LHCN-M2 (cell line): ENCODE measurements around the gene SHROOM3. TPM values are rescaled to one million over a fixed set of nuclear protein-coding genes. Genes with fewer than 3 reads are reported as not detected.
A peak's percentile ranks its signal among the peaks of the same experiment; 100 is the strongest.
"Not testable (repeated sequence)": the region's sequence is repeated elsewhere in the genome, so short reads cannot be mapped to it uniquely, and the experiment has no call there.

Experiments used
- DNase-seq: peaks from one replicate; pipeline ENCODE4 v3.0.0-alpha.2; 2012; ENCODE audit warnings: low read depth
- total RNA-seq: library from RNA; depleted of rRNA; stranded (reverse); fragments of >200 nt; gene quantifications from 2 replicates; pipeline ENCODE4 v1.2.3, GENCODE V29; 2014

The SHROOM3 gene
- total RNA-seq, 1 experiment from 2014 or later: 0.46 TPM

DNA sequence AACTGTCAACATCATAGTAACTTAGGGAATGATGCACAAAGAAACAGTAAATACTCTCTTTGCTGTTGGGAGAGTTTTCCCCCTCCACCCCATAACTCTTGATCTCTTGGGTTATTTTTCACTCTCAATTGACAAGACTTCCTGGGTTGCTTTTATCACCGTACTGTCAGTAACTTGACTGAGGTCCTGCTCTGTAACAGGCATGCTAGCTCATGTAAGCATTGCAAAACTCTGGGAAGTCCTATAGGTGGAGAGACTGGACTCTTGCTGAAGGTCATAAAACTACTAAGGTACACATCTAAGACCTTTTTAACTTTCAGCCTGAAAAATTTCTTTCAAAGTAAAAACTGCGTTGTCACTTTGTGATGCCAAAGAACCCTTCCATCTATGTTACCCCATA is 10.9 kb downstream of the SHROOM3 start:
- no peak for DNase-seq

DNA sequence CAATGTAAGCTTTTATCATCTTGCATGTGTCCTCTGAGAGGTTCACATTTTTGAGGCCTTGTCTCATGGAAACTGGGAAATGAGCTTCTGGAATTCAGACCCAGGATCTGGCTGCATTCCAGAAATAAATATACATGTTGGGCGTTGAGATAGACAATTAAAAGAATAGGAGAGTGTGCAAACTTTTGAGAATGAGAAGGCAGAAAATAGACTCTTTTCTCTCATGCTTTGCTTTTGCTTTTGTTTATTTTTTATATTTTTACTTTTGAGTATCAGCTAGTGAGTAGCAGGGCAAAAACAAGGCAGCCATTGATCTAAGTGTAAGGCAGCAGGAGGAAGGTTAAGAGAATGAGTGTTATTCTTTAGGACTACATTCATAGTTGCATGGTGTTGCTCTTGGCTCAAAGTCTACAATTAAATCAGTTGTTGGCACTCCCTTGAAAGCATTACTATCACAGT is 12.4 kb downstream of the SHROOM3 start:
- no peak for DNase-seq

DNA sequence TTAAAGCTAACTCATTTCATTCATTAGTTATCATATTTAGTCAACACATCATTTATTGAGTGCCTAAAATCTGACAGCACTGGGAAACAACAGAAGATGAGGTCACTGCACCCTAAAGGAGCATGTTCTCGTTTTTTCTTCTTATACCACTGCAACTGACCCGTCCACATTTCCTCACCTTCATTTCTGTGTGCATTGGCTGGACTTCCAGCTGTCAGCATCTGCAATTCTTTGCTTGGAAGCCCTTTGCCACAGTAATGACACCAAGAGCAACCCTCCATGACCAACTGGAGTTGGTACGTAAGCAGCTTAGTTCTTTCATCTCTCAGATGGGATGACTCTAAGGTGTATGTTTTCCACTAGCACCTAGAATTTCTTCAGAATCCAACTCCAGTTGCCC is 13.2 kb downstream of the SHROOM3 start:
- DNase-seq: no peak

DNA sequence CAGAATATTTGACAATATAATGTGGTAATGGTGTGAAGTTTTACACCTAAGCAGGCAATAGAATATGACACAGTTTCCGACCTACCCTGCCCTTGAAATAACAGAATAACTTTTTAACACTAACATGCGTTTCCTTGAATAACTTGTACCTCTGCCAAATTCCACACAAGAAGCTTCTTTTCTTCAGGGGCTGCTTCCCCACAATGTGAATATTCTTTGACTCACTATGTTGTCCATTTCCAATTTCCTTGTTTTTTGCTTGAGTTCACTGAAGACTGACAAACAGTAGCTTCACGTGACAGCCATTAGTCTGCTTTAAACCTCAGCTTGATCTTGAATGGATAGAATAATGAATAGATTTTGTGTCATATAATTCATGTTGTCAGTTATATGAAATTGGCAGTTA is 14.3 kb downstream of the SHROOM3 start:
- DNase-seq: peak; percentile 19

DNA sequence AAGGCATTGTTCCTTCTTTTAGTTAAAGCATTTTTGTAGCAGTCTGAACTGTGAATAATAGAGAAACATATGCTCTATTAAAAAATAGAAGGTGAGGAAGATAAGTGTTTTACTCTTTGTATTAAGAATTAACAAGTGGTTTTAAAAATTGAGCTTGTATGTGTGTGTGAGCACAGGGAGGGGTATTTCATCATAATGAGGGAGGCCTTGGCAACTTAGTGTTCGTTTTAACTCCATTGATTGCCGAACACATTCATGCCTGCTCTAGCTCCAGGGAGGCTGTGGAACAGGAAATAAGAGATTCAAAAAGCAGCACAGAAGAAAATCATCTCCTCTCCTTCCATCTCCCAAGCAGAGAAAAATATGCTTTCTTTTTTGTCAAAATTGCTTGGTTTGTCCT is 14.8 kb downstream of the SHROOM3 start:
- DNase-seq: no peak

DNA sequence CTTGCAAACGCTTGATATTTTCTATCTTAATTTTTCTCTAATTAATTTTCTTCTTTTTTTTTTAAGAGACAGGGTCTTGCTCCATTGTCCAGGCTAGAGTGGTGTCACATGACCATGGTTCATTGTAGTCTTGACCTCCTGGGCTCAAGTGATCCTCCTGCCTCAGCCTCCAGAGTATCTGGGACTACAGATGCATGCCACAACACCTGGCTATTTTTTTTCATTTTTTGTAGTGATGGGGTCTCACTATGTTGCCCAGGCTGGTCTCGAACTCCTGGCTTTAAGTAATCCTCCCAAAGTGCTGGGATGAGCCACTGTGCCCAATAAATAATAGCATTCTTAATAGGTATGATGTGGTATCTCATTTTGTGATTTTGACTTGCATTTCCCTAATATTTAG is 18.2 kb downstream of the SHROOM3 start:
- DNase-seq: no peak

DNA sequence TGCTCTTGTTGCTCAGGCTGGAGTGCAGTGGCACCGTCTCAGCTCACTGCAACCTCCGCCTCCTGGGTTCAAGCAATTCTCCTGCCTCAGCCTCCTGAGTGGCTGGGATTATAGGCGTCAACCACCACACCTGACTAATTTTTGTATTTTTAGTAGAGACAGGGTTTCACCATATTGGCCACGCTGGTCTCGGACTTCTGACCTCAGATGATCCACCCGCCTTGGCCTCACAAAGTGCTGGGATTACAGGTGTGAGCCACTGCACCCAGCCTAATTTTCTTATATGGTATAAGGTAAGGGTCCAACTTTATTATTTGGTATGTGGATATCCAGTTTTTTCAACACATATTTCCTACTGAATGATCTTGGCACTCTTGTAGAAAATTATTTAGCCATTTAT is 19.0 kb downstream of the SHROOM3 start:
- not testable (repeated sequence) for DNase-seq

DNA sequence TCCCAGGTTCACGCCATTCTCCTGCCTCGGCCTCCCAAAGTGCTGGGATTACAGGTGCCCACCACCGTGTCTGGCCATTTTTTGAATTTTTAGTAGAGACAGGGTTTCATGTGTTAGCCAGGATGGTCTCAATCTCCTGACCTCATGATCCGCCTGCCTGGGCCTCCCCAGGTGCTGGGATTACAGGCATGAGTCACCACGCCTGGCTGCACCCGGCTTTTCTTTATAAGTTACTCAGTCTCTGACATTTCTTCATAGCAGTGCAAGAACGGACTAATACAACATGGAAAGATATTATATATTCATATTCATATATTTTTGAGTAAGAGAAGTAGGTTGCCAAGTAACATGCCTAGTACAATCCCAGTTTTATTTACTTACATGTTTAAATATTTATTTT is 22.9 kb downstream of the SHROOM3 start:
- DNase-seq: no peak

DNA sequence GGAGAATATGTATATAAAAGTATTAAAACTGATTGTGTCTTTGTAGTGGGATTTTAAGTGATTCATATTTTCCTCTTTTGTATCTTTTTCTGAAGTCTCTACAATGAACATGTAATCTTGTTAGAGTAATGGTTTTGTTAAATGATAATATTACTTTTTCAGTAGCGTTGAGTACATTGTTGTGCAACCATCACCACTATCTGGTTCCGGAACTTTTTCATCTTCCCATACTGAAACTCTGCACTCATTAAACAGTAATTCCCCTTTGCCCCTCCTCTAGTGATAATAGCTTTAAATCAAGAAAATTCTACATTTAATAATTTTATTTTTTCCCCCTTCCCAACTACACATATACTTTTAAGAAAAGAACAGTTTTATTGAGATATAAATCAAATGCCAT is 23.3 kb downstream of the SHROOM3 start:
- no peak for DNase-seq

DNA sequence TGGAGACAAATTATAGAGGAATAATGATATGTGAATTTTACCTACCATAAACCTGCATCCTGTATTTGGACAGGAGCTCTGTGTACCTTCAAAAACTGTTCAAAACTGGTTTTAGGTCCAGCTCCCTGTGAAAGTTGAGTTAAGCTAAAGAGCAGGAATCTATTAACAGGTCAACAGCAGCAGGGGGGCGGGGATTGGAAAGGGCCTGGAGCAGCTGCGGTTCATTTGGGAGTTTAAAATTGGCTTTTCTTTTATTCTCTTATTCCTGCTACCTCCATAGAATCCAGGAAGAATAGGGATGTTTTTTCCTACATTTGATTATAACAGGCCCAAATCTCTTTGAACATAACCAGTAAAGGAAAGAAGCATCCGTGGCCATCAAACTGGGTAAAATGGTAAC is 23.8 kb downstream of the SHROOM3 start:
- peak; percentile 26 for DNase-seq

DNA sequence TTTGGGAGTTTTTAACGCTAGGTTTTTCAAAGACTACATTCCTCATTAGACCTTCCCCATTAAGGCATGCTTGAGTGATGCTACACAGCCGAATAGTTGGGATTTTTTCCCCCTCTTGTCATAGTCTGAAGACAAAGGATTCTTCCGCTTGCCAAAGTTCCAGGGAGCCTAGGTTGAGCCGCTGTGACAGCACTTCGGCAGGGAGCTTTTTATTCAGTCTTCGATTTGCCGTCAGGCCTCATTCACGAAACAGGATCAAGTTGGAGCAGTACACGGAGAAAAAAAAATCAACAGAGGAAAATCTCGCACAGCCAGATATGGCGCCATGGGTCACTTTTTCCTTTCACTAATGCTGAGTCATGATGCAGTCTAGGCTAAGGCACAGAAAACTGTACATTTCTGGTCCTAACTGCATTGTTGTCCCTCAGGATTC is 24.3 kb downstream of the SHROOM3 start:
- peak; percentile 61 for DNase-seq

DNA sequence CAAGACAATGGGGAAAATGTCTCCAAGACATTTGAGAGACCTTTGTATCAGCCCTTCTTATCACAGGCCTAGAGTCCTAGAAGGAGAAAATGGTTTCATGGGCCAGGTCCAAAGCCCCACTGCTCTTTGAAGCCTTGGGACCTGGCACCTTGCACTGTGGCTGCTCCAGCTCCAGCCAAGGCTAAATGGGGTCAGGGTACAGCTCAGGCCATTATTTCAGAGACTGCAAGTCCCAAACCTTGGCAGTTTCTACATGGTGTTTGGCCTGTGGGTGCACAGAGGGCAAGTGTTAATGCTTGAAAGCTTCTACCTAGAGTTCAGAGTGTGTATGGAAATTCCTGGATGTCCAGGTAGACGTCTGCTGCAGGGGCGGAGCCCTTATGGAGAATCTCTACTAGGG is 28.5 kb downstream of the SHROOM3 start:
- DNase-seq: no peak

DNA sequence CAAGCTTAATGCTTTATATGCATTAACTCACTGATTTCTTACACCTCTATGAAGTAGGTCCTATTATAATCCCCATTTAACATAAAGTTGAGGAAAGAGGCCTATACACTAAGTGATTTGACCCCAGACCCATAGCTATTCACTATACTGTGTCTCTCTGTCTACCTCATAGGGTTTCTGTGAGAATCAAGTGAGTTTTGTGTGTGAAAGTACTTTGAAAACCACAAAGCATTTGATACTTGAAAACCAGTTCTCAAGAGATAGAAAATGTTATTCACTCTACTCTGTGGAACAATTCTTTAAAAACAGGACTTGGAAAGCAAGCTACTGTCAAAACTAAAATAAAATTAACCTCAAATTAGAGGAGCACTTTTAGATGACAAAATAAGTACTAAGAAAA is 35.0 kb downstream of the SHROOM3 start:
- no peak for DNase-seq

DNA sequence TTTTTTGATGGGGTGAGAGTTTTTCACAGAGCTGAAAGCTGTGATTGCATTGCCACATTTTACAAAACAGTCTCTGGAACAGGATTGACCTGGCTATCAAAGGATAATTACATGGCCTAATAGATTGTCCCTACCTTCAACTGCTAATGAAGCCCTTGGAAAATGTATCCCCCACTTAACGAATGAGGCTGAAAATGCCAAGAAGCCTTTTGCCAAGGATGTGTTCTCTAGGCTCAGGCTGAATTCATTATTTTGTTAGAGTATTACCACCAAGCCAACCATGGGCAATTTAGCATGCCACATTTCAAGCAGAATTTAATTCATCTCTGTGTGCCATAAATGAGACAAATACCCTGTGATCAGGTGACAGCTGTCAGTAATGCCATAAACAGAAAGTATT is 35.5 kb downstream of the SHROOM3 start:
- no peak for DNase-seq

DNA sequence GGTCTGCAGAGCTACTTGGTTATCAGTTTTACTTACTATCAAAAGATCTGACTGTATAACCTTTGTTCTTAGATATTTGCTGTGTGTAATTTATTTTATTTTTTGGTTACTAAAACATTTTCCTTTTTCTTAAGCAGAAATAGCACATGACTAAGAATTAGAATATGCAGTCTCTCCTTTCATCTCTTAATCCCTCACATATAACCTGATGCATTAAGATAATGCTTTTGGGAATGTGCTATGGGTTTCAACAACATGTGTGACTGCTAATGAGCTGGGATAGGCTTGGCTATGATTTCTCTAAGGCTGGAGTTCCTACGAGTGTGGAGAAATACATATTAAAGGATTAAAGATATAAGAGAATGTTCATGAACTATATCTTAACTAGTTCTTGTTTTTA is 41.5 kb downstream of the SHROOM3 start:
- DNase-seq: peak; percentile 6

DNA sequence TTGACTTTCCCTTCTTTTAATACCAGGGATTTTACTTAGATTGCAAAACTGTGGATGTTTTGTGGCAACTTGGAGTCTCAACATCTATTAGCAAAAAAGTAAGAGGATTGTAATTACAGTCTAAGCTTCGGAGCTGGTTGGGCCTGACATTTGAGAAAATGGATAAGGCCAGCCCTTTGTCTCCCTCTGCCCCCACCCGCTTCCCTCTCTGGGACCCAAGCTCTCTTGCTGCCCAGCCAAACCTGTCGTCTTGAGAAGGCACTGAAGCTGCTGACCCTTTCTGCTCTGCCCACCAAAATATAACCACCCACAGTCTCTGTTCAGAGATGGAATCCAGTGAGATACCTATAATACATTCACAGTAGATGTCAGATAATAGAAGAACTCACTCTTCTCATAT is 49.6 kb downstream of the SHROOM3 start:
- no peak for DNase-seq

DNA sequence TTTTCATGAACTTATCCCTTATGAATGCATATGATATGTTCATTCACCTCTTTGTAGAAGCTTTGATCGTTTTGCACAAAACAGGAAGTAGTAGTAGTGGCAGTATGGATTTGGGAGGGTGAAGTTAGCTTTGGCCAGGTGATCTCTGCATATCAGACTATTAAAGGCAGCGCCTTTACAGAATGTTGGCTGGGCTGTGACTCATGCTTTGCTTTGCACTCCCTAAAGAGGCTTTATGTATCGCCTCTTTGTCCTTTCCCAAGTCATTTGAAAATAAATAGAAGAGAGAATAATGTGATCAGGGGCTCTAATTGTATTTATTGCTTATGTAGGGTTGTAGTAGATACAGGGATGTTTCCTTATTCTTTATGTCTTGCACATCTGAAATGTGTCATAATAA is 50.4 kb downstream of the SHROOM3 start:
- DNase-seq: no peak

DNA sequence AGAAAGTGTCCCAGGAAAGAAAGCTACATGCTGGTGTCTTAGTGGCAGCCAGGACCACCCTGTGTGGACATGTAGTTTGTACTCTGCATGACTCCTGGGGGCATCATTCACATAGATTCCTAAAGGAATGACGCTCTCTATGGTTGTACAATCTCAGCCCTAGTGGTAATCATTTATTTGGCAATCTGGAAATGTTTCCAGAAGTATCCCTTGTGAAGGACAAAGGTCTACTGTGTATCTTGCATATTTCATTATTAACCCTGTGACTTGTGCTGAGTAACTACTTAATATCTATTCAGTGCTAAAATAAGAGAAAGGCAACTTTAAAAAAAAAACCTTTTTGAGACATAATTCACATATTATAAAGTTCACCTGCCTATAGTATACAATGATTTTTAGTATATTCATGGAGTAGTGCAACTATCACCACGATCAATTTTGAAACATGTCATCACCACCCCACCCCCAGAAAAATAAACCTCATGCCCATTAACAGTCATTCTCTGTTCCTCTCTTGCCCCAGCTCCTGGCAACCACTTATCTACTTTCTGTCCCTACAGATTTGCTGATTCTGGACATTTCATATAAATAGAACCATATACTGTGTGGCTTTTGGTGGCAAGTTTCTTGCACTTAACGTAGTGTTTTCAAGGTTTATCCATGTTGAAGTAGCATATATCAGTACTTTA is 51.7 kb downstream of the SHROOM3 start:
- no peak for DNase-seq

DNA sequence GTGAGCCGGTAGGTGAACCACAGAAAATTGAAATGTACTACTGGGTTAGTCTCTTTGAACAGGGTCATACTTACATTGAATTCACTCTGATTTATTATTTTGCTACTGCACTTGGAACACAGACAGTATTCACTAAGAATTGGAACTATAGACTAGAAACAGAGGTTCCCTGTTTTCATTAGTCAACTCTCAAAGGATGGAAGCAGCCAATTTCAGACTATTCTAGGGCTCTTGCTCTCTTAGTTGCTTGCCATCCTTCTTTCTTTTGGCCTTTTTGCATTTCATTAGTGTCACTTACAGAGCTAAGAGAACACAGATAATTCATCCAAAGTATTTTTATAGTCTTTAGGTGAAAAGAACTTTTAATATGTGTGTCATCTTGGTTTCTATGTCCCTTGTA is 52.6 kb downstream of the SHROOM3 start:
- no peak for DNase-seq

DNA sequence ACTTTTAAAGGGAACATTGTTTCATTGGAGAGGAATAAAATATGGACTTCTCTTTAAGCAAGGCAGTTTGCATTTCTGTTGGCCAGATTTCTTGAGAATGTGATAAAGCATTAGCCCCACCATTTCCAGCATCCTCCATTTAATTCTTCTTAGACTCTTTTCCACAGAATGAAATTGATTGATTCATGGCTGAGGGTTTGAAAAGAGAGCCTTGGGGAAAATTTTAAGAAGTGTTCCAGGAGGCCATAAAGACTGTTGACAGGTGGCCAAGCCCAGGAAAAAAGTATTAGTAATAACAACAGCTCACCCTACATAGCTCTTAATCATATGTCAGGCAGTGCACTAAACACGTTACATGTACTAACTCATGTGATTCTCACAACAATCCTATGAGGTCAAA is 53.4 kb downstream of the SHROOM3 start:
- no peak for DNase-seq

DNA sequence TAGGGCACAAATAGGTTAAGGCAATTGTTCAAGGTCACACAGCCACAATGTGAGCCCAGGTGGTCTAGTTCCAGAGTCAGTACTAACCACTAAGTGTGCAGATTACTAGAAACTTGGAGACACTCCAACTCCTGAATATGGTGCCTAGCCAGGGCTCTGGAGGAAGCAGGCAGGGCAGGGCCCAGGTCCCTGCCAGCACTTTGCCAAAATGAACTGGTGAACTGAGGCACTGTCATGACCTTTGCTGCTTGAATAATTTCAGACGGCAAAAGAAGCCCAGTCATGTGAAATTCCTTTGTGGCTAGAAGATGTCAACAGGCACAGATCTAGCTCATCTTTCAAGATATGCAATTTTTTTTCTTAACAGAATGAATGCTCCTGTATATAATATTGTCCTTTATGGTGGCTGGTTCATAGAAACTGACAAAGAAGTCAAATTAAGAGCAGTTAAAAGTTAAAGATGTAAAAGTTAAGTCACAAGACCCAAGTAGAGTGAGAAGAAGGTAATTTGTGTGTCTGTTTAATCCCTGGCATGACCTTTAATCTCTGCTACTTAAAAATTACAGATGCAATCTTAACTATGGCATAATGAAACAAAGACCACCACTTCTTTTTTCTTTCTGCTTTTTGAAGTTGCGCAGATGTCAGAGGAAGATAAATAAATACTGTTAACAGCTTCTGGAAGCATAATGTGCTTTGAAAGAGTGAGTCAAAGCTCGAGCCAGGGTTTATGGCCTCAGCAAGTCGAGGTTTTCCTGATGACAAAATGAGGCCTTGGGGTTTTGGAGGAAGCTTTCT is 54.1 kb downstream of the SHROOM3 start:
- no peak for DNase-seq

DNA sequence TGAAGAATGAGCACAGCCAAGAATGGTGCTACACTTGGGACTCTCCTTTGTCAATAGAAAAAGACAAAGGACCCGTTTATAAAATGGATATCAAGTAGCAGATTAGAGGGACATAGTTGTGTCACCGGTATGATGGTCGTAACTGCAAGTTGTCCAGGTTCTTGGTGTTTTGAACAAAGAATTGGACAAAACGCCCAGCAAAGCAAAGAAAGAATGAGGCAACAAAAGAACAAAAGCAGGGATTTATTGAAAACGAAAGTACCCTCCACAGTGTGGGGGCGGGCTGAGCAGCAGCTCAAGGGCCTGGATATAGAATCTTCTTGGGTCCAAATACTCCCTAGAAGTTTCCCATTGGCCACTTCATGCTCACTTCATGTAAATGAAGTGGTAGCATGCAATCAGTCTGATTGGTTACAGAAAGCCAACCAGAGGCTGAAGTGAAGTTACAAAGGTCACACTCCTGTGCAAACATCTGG is 54.7 kb downstream of the SHROOM3 start:
- DNase-seq: no peak

DNA sequence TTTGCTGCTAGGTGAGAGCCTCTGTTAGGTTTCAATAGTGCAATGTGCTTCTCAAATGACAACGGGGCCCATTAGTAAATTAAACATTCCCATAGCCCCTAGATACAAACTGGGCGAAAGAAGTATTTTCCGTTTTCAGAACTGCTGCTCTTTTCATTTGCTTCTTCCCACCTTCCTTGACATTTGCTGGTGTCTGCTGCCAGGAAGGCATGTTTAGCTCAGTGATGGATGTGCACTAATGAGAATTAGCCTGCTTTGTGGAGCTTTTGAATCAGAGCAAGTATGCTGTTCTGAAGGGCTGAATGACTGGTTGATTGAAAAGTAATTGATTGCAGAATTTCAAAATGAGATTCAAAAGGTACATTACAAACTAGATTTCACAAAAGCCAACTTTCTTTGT is 57.0 kb downstream of the SHROOM3 start:
- DNase-seq: no peak
